ENCODE measurements around the gene LRRN2. TPM values are rescaled to one million over a fixed set of nuclear protein-coding genes. Genes with fewer than 3 reads are reported as not detected.

Gene LRRN2
- total RNA-seq, 1 donor from 2014 or later: 2.5 TPM

DNA sequence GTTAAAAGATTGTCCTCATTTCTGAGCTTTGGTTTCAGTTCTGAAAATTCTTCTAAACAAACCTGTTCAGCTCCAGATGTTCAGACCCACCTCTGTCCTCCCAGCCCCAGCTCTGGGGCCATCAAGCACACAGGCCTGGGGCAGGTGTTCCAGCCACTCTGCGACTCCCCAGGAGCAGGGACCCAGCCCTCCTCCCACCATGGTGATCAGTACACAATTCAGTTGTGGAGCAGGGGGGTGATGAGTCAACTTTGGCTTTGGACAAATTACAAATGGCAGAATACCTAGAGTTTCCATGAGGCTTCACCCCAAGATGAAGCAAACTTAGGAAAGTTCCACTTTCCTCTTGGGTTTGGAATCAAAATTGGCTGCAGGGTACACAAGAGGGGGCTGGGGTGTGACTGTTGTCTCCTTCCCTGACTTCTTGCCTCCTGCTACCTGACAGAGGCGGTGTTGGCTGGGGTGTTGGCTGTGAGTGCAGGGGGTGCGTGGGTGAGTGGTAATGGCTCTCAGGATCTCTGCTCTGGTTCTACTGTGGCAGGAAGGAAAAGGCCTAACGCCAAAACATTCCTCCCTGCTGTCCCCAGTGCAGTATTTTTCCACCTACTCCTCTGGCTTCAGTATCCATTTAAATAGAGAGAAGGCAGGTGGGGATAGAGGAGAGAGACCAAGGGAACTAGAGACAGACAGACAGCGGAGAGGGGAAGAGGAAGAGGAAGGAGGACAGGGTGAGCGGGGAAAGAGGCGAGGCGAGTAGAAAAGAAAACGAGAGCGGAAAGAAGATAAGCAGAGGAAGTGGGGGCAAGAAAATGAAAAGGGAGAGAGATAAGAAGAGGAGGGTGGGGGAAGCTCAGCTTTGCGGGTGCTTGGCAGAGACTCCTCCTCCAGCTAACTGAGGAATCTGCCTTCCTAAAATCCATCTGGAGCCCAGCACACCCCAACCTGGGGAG is 20.6 kb upstream of the LRRN2 start:
- no peak overlapping the region for H3K4me3 ChIP-seq
- H3K27me3 ChIP-seq (ENCODE audit: low read depth): peaks cover 12% of the 10 kb centered on the region
- ATAC-seq (no peak), DNase-seq (no peak)
- H3K27ac ChIP-seq: no peak overlapping the region
- TF ChIP-seq, protein P1, sequence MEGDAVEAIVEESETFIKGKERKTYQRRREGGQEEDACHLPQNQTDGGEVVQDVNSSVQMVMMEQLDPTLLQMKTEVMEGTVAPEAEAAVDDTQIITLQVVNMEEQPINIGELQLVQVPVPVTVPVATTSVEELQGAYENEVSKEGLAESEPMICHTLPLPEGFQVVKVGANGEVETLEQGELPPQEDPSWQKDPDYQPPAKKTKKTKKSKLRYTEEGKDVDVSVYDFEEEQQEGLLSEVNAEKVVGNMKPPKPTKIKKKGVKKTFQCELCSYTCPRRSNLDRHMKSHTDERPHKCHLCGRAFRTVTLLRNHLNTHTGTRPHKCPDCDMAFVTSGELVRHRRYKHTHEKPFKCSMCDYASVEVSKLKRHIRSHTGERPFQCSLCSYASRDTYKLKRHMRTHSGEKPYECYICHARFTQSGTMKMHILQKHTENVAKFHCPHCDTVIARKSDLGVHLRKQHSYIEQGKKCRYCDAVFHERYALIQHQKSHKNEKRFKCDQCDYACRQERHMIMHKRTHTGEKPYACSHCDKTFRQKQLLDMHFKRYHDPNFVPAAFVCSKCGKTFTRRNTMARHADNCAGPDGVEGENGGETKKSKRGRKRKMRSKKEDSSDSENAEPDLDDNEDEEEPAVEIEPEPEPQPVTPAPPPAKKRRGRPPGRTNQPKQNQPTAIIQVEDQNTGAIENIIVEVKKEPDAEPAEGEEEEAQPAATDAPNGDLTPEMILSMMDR (IDR thresholded peaks at IDR 0.05): no peak
- no peaks in the 10 kb centered on the region for H3K36me3 ChIP-seq
- H3K9me3 ChIP-seq: no peaks in the 10 kb centered on the region
- no peaks in the 10 kb centered on the region for H3K4me1 ChIP-seq
- intact Hi-C loops (cut with DNase I): no loop called here

DNA sequence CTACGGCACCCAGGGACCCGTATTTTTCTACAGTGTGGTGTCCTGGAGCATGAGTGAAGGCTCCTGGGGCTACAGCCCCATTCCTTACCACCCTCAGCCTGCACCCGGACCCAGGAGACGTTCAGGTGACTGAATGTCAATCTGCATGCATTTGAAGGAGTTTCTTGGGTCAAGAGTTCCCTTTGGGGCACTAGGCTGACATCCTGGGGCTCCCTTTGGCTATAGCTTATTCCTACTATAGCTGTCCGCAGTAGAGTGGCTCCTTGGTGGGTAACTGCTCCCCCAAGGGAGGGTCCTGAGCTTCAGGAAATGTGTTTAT is 19.9 kb upstream of the LRRN2 start:
- no peaks in the 10 kb centered on the region for H3K36me3 ChIP-seq
- H3K9me3 ChIP-seq: no peaks in the 10 kb centered on the region
- ATAC-seq (no peak), DNase-seq (no peak)
- no peak overlapping the region for H3K4me3 ChIP-seq
- no peaks in the 10 kb centered on the region for H3K4me1 ChIP-seq
- no peak overlapping the region for H3K27ac ChIP-seq
- intact Hi-C loops (cut with DNase I): no loop called here
- TF ChIP-seq, protein P1 (IDR thresholded peaks at IDR 0.05): no peak
- peaks cover 5% of the 10 kb centered on the region for H3K27me3 ChIP-seq (ENCODE audit: low read depth)

DNA sequence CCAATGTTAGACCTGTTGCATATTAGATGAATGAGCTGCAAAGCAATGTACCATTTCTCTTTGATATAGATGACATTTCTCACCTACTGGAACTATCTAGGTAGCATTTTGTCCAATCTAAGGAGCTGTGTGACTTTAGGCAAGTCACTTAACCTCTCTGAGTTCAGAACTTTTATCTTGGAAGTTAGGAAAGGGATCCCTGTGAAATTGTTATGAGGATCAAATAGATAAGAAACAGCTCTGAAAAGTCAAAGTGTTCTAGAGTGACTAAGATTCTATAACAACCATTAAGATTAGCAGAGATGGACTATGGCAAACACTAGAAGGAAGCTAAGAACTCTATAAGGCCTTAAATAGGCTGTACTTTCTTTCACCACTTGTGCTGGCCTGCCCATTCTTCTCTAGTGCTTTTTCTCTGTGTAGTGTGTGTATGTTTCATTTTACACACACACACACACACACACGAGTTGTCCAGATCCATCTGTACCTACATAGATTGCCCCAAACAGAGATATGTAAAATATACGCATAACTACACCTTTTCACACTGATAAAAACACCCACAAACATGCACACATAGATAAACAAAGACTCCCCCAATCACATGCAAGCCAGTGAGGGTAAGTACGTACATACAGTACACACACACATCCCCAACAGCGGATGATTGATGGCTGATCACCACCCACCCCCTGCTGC is 19.4 kb upstream of the LRRN2 start:
- H3K36me3 ChIP-seq: no peaks in the 10 kb centered on the region
- TF ChIP-seq, protein P1 (IDR thresholded peaks at IDR 0.05): no peak
- DNase-seq: no peak
- intact Hi-C loops (cut with DNase I): no loop called here
- H3K27ac ChIP-seq: no peak overlapping the region
- ATAC-seq: no peak
- H3K4me3 ChIP-seq: no peak overlapping the region
- no peaks in the 10 kb centered on the region for H3K4me1 ChIP-seq
- no peaks in the 10 kb centered on the region for H3K9me3 ChIP-seq
- H3K27me3 ChIP-seq (ENCODE audit: low read depth): peaks cover 4% of the 10 kb centered on the region

GRCh38 chr1:204703826-204704612 is 18.5 kb upstream of the LRRN2 start:
- intact Hi-C loops (cut with DNase I): no loop called here
- Histone ChIP-seq H3K4me1 (no peaks in the 10 kb centered on the region), H3K36me3 (no peaks in the 10 kb centered on the region), H3K4me3 (no peak overlapping the region), H3K27me3 (ENCODE audit: low read depth) (peaks cover 4% of the 10 kb centered on the region), H3K9me3 (no peaks in the 10 kb centered on the region), H3K27ac (no peak overlapping the region)
- TF ChIP-seq, protein P1 (IDR thresholded peaks at IDR 0.05): no peak
- ATAC-seq (no peak), DNase-seq (no peak)

DNA sequence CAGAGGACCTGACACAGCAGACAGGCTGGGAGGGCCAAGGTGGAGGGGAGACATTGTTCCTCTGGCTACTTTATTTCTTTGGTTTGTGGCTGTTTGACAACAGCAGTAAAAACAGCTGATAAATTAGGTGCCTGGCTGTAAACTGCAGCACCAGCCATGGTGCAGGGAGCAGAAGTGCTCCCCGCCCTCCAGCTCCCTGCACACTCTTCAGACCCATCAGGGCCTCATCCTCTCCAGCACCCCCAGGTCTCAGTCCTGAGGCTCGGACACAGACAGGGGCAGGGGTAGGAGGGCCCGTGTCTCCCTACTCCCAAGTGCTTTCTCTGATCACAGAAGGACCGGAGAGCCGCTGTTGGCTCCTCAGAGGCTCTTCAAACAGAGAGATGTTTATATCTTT is 17.7 kb upstream of the LRRN2 start:
- H3K9me3 ChIP-seq: no peaks in the 10 kb centered on the region
- TF ChIP-seq, protein P1 (IDR thresholded peaks at IDR 0.05): no peak
- intact Hi-C loops (cut with DNase I): no loop called here
- no peaks in the 10 kb centered on the region for H3K36me3 ChIP-seq
- no peak overlapping the region for H3K4me3 ChIP-seq
- no peak for DNase-seq
- peaks cover 4% of the 10 kb centered on the region for H3K27me3 ChIP-seq (ENCODE audit: low read depth)
- no peak overlapping the region for H3K27ac ChIP-seq
- H3K4me1 ChIP-seq: no peaks in the 10 kb centered on the region
- ATAC-seq: no peak

Measured in lower lobe of right lung (tissue), 2 donors.